HTERT RPE-1 (cell line): ENCODE results near the gene SHISA8.

Experiments
- in situ Hi-C: fragments of 300-500 bp; cut with MboI; formaldehyde crosslinking; loops from 4 replicates; pipeline ENCODE4 v1.14.3; 2020; ENCODE audit warnings: low sequenced_read_pairs

SHISA8 gene

GRCh38 chr22:41934284-41935014, 19.6 kb upstream of the SHISA8 start:
- in situ Hi-C loops: no loop called here

- in situ Hi-C loops: no loop called here
Observed at GRCh38 chr22:41933411-41934177, 18.7 kb upstream of the SHISA8 start.

- in situ Hi-C loops: no loop called here
Observed at GRCh38 chr22:41932353-41932752, 17.5 kb upstream of the SHISA8 start.

- in situ Hi-C loops: no loop called here
Observed at GRCh38 chr22:41931701-41932269, 16.9 kb upstream of the SHISA8 start.

- in situ Hi-C loops: no loop called here
Observed at GRCh38 chr22:41929418-41929810, 14.5 kb upstream of the SHISA8 start.

- in situ Hi-C loops: no loop called here
Observed at GRCh38 chr22:41928593-41929417, 13.9 kb upstream of the SHISA8 start.

GRCh38 chr22:41927813-41928212, 12.9 kb upstream of the SHISA8 start:
- in situ Hi-C loops: no loop called here

GRCh38 chr22:41925783-41926460, 11.0 kb upstream of the SHISA8 start:
- in situ Hi-C loops: no loop called here

GRCh38 chr22:41923595-41924276, 8.9 kb upstream of the SHISA8 start:
- in situ Hi-C loops: no loop called here

- in situ Hi-C loops: no loop called here
Observed at GRCh38 chr22:41922940-41923594, 8.2 kb upstream of the SHISA8 start.

GRCh38 chr22:41922328-41922727, 7.5 kb upstream of the SHISA8 start:
- in situ Hi-C loops: no loop called here

- in situ Hi-C loops: no loop called here
Observed at GRCh38 chr22:41920271-41920976, 5.5 kb upstream of the SHISA8 start.

- in situ Hi-C loops: no loop called here
Observed at GRCh38 chr22:41919357-41920224, 4.7 kb upstream of the SHISA8 start.

GRCh38 chr22:41917903-41918791, 3.3 kb upstream of the SHISA8 start:
- in situ Hi-C loops: no loop called here

- in situ Hi-C loops: no loop called here
Observed at GRCh38 chr22:41917375-41917902, 2.6 kb upstream of the SHISA8 start.

GRCh38 chr22:41916745-41917358, 2.0 kb upstream of the SHISA8 start:
- in situ Hi-C loops: no loop called here
